ENCODE data around the gene TUT4.

TUT4 gene

DNA sequence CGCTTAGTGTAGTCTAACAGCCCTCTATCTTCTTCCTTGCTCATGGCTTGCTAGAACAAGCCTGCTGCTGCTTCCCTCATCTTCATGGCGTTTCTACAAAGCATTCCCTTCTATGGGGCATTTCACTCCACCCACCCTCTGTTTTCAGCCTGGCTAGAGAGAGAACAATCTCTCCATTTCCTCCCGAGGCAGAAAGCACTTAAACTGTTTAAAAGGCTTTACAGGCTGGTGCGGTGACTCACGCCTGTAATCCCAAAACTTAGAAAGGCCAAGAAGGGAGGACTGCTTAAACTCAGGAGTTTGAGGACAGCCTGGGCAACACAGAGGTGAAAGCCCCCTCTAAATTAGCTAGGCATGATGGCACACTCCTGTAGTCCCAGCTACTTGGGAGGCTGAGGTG is 166.4 kb downstream of the TUT4 start:
- Mint-ChIP-seq H3K27me3 (no peaks in the 10 kb centered on the region), H3K27ac (no peak overlapping the region), H3K36me3 (peaks cover 7% of the 10 kb centered on the region), H3K4me1 (no peaks in the 10 kb centered on the region), H3K4me3 (no peak overlapping the region), H3K9me3 (no peaks in the 10 kb centered on the region)

DNA sequence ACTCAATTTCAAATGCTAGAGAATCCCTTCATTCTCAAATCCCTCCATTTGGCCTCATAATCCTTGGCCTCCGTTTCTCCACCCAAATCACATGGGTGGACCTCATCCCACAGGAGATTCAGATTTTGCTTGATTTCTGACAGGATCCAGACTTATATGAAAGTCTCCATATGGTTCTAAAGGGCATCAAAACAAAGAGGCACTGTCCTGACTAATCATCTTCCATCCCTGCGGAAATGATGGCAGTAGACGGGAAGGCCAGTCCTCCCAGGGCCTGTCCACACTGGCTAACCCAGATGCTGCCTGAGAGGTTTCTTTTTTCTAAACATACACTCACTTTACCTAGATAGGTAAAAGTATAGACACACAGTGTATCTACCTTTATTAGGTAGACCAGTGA is 167.5 kb downstream of the TUT4 start:
- Mint-ChIP-seq H3K27me3 (no peaks in the 10 kb centered on the region), H3K36me3 (peaks cover 7% of the 10 kb centered on the region), H3K9me3 (no peaks in the 10 kb centered on the region), H3K4me1 (no peaks in the 10 kb centered on the region), H3K27ac (no peak overlapping the region), H3K4me3 (no peak overlapping the region)

All from activated naive CD4-positive, alpha-beta T cell treated with anti-CD3 and anti-CD28 coated beads, Interleukin-2, amount 50 U/mL, for 24 hours (primary cell).